SK-N-SH (cell line): ENCODE measurements around the gene SFPQ.

Source experiments
- EZH2phosphoT487 ChIP-seq: fragments of 200-600 bp; sonication (generic); IDR thresholded peaks from 2 replicates; pipeline ENCODE4 v1.6.1; 2017; ENCODE audit warnings: low read depth, mixed run types, mild to moderate bottlenecking, antibody characterized with exemption, moderate library complexity, borderline replicate concordance
- GABPA ChIP-seq: IDR thresholded peaks from 2 replicates; pipeline ENCODE4 v1.4.0; 2012; ENCODE audit warnings: low read depth, mild to moderate bottlenecking
- JUND ChIP-seq: IDR thresholded peaks from 2 replicates; pipeline ENCODE4 v1.4.0; 2012
- MAX ChIP-seq: IDR thresholded peaks from 2 replicates; pipeline ENCODE4 v1.4.0; 2012; ENCODE audit warnings: low read depth
- NRF1 ChIP-seq: IDR thresholded peaks from 2 replicates; pipeline ENCODE4 v1.6.1; 2012; ENCODE audit warnings: low read depth, mild to moderate bottlenecking, low read length
- POLR2AphosphoS5 ChIP-seq: IDR thresholded peaks from 2 replicates; pipeline ENCODE4 v1.6.1; 2012; ENCODE audit warnings: low read depth, low read length
- RAD21 ChIP-seq: IDR thresholded peaks from 2 replicates; pipeline ENCODE4 v1.6.1; 2012; ENCODE audit warnings: mild to moderate bottlenecking, low read length
- RFX5 ChIP-seq: IDR thresholded peaks from 2 replicates; pipeline ENCODE4 v1.6.1; 2012; ENCODE audit warnings: mild to moderate bottlenecking, improper control_type of control experiment, low read length
- SIN3A ChIP-seq: IDR thresholded peaks from 2 replicates; pipeline ENCODE4 v1.6.1; 2012; ENCODE audit warnings: low read depth, mild to moderate bottlenecking, low read length, moderate library complexity, borderline replicate concordance
- TAF1 ChIP-seq: IDR thresholded peaks from 2 replicates; pipeline ENCODE4 v1.6.1; 2012; ENCODE audit warnings: low read depth, mild to moderate bottlenecking, low read length, moderate library complexity, borderline replicate concordance
- TEAD4 ChIP-seq: IDR thresholded peaks from 2 replicates; pipeline ENCODE4 v1.4.0; 2012; ENCODE audit warnings: mild to moderate bottlenecking, borderline replicate concordance; ENCODE audit not compliant: insufficient read depth
- TF ChIP-seq, protein P1 (sequence below): fragments of 200-600 bp; sonication (generic); IDR thresholded peaks from 2 replicates; pipeline ENCODE4 v1.6.1; 2017; ENCODE audit warnings: antibody characterized with exemption, mild to moderate bottlenecking, moderate library complexity
- TF ChIP-seq, protein P2 (sequence below): IDR thresholded peaks from 2 replicates; pipeline ENCODE4 v1.6.1; 2012; ENCODE audit warnings: mild to moderate bottlenecking, low read depth, low read length, moderate library complexity
- TF ChIP-seq, protein P3 (sequence below): IDR thresholded peaks from 2 replicates; pipeline ENCODE4; 2012

- TF ChIP-seq, protein P1, sequence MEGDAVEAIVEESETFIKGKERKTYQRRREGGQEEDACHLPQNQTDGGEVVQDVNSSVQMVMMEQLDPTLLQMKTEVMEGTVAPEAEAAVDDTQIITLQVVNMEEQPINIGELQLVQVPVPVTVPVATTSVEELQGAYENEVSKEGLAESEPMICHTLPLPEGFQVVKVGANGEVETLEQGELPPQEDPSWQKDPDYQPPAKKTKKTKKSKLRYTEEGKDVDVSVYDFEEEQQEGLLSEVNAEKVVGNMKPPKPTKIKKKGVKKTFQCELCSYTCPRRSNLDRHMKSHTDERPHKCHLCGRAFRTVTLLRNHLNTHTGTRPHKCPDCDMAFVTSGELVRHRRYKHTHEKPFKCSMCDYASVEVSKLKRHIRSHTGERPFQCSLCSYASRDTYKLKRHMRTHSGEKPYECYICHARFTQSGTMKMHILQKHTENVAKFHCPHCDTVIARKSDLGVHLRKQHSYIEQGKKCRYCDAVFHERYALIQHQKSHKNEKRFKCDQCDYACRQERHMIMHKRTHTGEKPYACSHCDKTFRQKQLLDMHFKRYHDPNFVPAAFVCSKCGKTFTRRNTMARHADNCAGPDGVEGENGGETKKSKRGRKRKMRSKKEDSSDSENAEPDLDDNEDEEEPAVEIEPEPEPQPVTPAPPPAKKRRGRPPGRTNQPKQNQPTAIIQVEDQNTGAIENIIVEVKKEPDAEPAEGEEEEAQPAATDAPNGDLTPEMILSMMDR = no peak
- no peak for TF ChIP-seq POLR2AphosphoS5
- no peak for TF ChIP-seq TAF1
- TF ChIP-seq SIN3A = no peak
- no peak for TF ChIP-seq EZH2phosphoT487
- TF ChIP-seq JUND = no peak
- no peak for TF ChIP-seq TEAD4
- TF ChIP-seq NRF1 = no peak
- TF ChIP-seq, protein P2, sequence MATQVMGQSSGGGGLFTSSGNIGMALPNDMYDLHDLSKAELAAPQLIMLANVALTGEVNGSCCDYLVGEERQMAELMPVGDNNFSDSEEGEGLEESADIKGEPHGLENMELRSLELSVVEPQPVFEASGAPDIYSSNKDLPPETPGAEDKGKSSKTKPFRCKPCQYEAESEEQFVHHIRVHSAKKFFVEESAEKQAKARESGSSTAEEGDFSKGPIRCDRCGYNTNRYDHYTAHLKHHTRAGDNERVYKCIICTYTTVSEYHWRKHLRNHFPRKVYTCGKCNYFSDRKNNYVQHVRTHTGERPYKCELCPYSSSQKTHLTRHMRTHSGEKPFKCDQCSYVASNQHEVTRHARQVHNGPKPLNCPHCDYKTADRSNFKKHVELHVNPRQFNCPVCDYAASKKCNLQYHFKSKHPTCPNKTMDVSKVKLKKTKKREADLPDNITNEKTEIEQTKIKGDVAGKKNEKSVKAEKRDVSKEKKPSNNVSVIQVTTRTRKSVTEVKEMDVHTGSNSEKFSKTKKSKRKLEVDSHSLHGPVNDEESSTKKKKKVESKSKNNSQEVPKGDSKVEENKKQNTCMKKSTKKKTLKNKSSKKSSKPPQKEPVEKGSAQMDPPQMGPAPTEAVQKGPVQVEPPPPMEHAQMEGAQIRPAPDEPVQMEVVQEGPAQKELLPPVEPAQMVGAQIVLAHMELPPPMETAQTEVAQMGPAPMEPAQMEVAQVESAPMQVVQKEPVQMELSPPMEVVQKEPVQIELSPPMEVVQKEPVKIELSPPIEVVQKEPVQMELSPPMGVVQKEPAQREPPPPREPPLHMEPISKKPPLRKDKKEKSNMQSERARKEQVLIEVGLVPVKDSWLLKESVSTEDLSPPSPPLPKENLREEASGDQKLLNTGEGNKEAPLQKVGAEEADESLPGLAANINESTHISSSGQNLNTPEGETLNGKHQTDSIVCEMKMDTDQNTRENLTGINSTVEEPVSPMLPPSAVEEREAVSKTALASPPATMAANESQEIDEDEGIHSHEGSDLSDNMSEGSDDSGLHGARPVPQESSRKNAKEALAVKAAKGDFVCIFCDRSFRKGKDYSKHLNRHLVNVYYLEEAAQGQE = no peak
- TF ChIP-seq MAX = no peak
- no peak for TF ChIP-seq RFX5
- no peak for TF ChIP-seq GABPA
- TF ChIP-seq, protein P3, sequence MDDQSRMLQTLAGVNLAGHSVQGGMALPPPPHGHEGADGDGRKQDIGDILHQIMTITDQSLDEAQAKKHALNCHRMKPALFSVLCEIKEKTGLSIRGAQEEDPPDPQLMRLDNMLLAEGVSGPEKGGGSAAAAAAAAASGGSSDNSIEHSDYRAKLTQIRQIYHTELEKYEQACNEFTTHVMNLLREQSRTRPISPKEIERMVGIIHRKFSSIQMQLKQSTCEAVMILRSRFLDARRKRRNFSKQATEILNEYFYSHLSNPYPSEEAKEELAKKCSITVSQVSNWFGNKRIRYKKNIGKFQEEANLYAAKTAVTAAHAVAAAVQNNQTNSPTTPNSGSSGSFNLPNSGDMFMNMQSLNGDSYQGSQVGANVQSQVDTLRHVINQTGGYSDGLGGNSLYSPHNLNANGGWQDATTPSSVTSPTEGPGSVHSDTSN = no peak
- no peak for TF ChIP-seq RAD21
Observed at GRCh38 chr1:35185200-35185599, 7.7 kb downstream of the SFPQ start.
